SK-N-SH treated with all-trans-retinoic acid at 6 μM for 48 hours (cell line): Measurements from ENCODE around the gene RAC3.

Experiments used
- ATAC-seq: fragments of 200-7000 bp; cut with Tn5 transposase; 3 replicates; pipeline ENCODE4 v1.9.1; 2020; ENCODE audit warnings: mild to moderate bottlenecking, moderate library complexity
- BACH2 ChIP-seq: fragments of 250-450 bp; sonication (Bioruptor Pico); IDR thresholded peaks from 2 replicates; pipeline ENCODE4 v1.9.0; 2021; ENCODE audit warnings: mild to moderate bottlenecking, borderline replicate concordance
- CSDC2 ChIP-seq: fragments of 250-450 bp; sonication (Bioruptor Pico); IDR thresholded peaks from 2 replicates; pipeline ENCODE4 v1.5.0; 2020; ENCODE audit warnings: mild to moderate bottlenecking, moderate library complexity
- ESRRG ChIP-seq: fragments of 250-450 bp; sonication (Bioruptor Pico); IDR thresholded peaks from 2 replicates; pipeline ENCODE4 v1.6.1; 2021; ENCODE audit warnings: mild to moderate bottlenecking
- GLIS3 ChIP-seq: fragments of 250-450 bp; sonication (Bioruptor Pico); IDR thresholded peaks from 2 replicates; pipeline ENCODE4 v1.5.0; 2020; ENCODE audit warnings: mild to moderate bottlenecking, moderate library complexity
- ISL1 ChIP-seq: fragments of 250-450 bp; sonication (Bioruptor Pico); IDR thresholded peaks from 2 replicates; pipeline ENCODE4 v2.1.2; 2022; ENCODE audit warnings: mild to moderate bottlenecking, moderate library complexity
- OSR1 ChIP-seq: fragments of 250-450 bp; sonication (Bioruptor Pico); IDR thresholded peaks from 2 replicates; pipeline ENCODE4 v1.8.0; 2022; ENCODE audit warnings: moderate library complexity, mild to moderate bottlenecking, inconsistent platforms
- PATZ1 ChIP-seq: fragments of 250-450 bp; sonication (Bioruptor Pico); IDR thresholded peaks from 2 replicates; pipeline ENCODE4 v1.8.0; 2020; ENCODE audit warnings: mild to moderate bottlenecking, moderate library complexity, borderline replicate concordance
- POU6F1 ChIP-seq: fragments of 250-450 bp; sonication (Bioruptor Pico); IDR thresholded peaks from 2 replicates; pipeline ENCODE4 v1.8.0; 2021; ENCODE audit warnings: low read depth, mild to moderate bottlenecking, moderate library complexity, borderline replicate concordance
- PPARA ChIP-seq: fragments of 250-450 bp; sonication (Bioruptor Pico); IDR thresholded peaks from 2 replicates; pipeline ENCODE4 v1.5.0; 2020; ENCODE audit warnings: mild to moderate bottlenecking, borderline replicate concordance
- RARB ChIP-seq: fragments of 250-450 bp; sonication (Bioruptor Pico); IDR thresholded peaks from 2 replicates; pipeline ENCODE4 v1.8.0; 2021; ENCODE audit warnings: mild to moderate bottlenecking, moderate library complexity
- SNAI2 ChIP-seq: fragments of 250-450 bp; sonication (Bioruptor Pico); IDR thresholded peaks from 2 replicates; pipeline ENCODE4 v1.5.0; 2020; ENCODE audit warnings: mild to moderate bottlenecking, moderate library complexity
- TCF4 ChIP-seq: fragments of 250-450 bp; sonication (Bioruptor Pico); IDR thresholded peaks from 2 replicates; pipeline ENCODE4 v1.8.0; 2021; ENCODE audit warnings: mild to moderate bottlenecking, moderate library complexity, borderline replicate concordance
- TOX ChIP-seq: fragments of 250-450 bp; sonication (Bioruptor Pico); IDR thresholded peaks from 2 replicates; pipeline ENCODE4 v1.8.0; 2021; ENCODE audit warnings: mild to moderate bottlenecking, moderate library complexity, borderline replicate concordance
- ZFP30 ChIP-seq: fragments of 450-650 bp; formaldehyde crosslinking; IDR thresholded peaks from 2 replicates; pipeline ENCODE4 v1.5.0; 2022; ENCODE audit warnings: mild to moderate bottlenecking, moderate library complexity
- ZNF565 ChIP-seq: fragments of 450-650 bp; formaldehyde crosslinking; conservative IDR thresholded peaks from 2 replicates; pipeline ENCODE4 v1.5.0; 2020; ENCODE audit warnings: low read depth, mild to moderate bottlenecking, moderate library complexity
- ZNF70 ChIP-seq: fragments of 450-650 bp; formaldehyde crosslinking; IDR thresholded peaks from 2 replicates; pipeline ENCODE4 v1.5.0; 2020; ENCODE audit warnings: mild to moderate bottlenecking, moderate library complexity
- ZNF8 ChIP-seq: fragments of 450-650 bp; formaldehyde crosslinking; IDR thresholded peaks from 2 replicates; pipeline ENCODE4 v1.5.0; 2020; ENCODE audit warnings: mild to moderate bottlenecking, moderate library complexity
- TF ChIP-seq, protein P1 (sequence below): fragments of 250-450 bp; sonication (Bioruptor Pico); IDR thresholded peaks from 2 replicates; pipeline ENCODE4 v1.5.1; 2020; ENCODE audit warnings: low read depth, mild to moderate bottlenecking, moderate library complexity
- TF ChIP-seq, protein P2 (sequence below): fragments of 250-450 bp; sonication (Bioruptor Pico); IDR thresholded peaks from 2 replicates; pipeline ENCODE4 v1.5.0; 2020; ENCODE audit warnings: mild to moderate bottlenecking, moderate library complexity
- TF ChIP-seq, protein P3 (sequence below): fragments of 250-450 bp; sonication (Bioruptor Pico); IDR thresholded peaks from 2 replicates; pipeline ENCODE4 v1.5.1; 2021; ENCODE audit warnings: mild to moderate bottlenecking, moderate library complexity

The RAC3 gene

GRCh38 chr17:82050152-82050760, 18.8 kb downstream of the RAC3 start:
- no peak for TF ChIP-seq ZNF70 (CRISPR knock-in tag)
- no peak for TF ChIP-seq ZNF8 (CRISPR knock-in tag)
- TF ChIP-seq, protein P1, sequence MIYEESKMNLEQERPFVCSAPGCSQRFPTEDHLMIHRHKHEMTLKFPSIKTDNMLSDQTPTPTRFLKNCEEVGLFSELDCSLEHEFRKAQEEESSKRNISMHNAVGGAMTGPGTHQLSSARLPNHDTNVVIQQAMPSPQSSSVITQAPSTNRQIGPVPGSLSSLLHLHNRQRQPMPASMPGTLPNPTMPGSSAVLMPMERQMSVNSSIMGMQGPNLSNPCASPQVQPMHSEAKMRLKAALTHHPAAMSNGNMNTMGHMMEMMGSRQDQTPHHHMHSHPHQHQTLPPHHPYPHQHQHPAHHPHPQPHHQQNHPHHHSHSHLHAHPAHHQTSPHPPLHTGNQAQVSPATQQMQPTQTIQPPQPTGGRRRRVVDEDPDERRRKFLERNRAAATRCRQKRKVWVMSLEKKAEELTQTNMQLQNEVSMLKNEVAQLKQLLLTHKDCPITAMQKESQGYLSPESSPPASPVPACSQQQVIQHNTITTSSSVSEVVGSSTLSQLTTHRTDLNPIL (CRISPR knock-in tag), result no peak
- TF ChIP-seq, protein P2, sequence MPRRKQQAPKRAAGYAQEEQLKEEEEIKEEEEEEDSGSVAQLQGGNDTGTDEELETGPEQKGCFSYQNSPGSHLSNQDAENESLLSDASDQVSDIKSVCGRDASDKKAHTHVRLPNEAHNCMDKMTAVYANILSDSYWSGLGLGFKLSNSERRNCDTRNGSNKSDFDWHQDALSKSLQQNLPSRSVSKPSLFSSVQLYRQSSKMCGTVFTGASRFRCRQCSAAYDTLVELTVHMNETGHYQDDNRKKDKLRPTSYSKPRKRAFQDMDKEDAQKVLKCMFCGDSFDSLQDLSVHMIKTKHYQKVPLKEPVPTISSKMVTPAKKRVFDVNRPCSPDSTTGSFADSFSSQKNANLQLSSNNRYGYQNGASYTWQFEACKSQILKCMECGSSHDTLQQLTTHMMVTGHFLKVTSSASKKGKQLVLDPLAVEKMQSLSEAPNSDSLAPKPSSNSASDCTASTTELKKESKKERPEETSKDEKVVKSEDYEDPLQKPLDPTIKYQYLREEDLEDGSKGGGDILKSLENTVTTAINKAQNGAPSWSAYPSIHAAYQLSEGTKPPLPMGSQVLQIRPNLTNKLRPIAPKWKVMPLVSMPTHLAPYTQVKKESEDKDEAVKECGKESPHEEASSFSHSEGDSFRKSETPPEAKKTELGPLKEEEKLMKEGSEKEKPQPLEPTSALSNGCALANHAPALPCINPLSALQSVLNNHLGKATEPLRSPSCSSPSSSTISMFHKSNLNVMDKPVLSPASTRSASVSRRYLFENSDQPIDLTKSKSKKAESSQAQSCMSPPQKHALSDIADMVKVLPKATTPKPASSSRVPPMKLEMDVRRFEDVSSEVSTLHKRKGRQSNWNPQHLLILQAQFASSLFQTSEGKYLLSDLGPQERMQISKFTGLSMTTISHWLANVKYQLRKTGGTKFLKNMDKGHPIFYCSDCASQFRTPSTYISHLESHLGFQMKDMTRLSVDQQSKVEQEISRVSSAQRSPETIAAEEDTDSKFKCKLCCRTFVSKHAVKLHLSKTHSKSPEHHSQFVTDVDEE (CRISPR knock-in tag), result no peak
- no peak for TF ChIP-seq CSDC2 (CRISPR knock-in tag)
- no peak for TF ChIP-seq SNAI2 (CRISPR knock-in tag)
- no peak for TF ChIP-seq BACH2 (CRISPR knock-in tag)
- TF ChIP-seq ZNF565, result no peak
- TF ChIP-seq, all 23 proteins: peak for 0
- ATAC-seq, result no peak

DNA sequence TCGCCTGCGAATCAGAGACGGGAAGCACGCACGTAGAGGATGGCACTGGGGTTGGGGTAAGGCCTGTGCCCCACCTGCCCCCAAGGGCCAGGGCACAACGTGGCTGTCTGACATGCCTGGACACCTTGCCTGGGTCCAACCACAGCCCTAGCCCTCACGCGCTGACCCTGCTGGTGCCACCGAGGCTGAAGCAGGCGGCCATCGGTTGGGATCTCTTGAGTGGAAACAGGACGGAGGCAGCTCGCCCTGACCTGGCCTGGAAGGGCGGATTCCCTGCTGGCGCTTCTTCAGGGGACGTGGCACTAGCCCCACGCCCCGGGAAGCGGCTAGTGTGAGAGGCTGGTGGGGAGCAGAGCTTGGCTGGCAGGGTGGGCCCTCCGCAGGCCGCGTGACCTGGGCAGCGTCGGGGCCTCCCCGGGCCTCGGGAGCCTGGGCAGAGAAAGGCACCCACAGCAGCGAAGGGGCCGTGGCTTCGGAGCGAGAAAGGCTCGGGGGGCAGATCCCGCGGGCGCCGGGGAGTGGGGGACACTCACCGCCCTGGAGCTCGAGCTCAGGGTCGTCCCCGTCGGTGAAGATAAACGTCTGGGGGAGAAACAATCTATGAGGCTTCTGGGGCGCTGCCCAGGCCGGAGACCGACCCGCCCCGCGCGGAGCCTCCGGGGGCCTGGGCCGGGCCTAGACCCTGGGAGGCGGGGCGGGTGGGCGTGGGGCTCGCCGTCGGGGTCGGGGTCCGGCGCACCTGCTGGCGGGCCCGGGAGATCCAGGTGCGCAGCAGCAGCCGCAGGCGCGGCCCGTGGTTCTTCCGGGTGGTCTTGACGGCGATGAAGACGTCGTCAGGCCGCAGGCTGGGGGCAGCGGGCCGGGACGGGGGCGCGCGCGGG, 19.5 kb downstream of the RAC3 start:
- peak; percentile 10; the same call in 2 of the 3 replicates for ATAC-seq
- TF ChIP-seq SNAI2 (CRISPR knock-in tag) (no peak), POU6F1 (CRISPR knock-in tag) (no peak), ISL1 (CRISPR knock-in tag) (no peak), ZFP30 (CRISPR knock-in tag) (no peak), RARB (CRISPR knock-in tag) (no peak), ESRRG (CRISPR knock-in tag) (no peak)
- TF ChIP-seq, protein P2 (CRISPR knock-in tag), result peak; percentile 21; the same call in 1 of the 2 replicates

- ATAC-seq, result peak; percentile 65
- TF ChIP-seq POU6F1 (CRISPR knock-in tag) (no peak), PPARA (CRISPR knock-in tag) (no peak), ZNF70 (CRISPR knock-in tag) (no peak), PATZ1 (CRISPR knock-in tag) (no peak), RARB (CRISPR knock-in tag) (no peak), ZNF565 (no peak), ZFP30 (CRISPR knock-in tag) (no peak), CSDC2 (CRISPR knock-in tag) (no peak), TCF4 (no peak), ESRRG (CRISPR knock-in tag) (no peak), TOX (CRISPR knock-in tag) (no peak), ISL1 (CRISPR knock-in tag) (no peak), OSR1 (no peak), GLIS3 (CRISPR knock-in tag) (no peak)
- TF ChIP-seq, protein P3, sequence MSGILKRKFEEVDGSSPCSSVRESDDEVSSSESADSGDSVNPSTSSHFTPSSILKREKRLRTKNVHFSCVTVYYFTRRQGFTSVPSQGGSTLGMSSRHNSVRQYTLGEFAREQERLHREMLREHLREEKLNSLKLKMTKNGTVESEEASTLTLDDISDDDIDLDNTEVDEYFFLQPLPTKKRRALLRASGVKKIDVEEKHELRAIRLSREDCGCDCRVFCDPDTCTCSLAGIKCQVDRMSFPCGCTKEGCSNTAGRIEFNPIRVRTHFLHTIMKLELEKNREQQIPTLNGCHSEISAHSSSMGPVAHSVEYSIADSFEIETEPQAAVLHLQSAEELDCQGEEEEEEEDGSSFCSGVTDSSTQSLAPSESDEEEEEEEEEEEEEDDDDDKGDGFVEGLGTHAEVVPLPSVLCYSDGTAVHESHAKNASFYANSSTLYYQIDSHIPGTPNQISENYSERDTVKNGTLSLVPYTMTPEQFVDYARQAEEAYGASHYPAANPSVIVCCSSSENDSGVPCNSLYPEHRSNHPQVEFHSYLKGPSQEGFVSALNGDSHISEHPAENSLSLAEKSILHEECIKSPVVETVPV (CRISPR knock-in tag), result no peak
These were observed 20.5 kb downstream of the RAC3 start, which contains the start of the genes GPS1 and RFNG for GRCh38 chr17:82051776-82052637. Gene GPS1, plus strand, starts transcription at chr17:82051898. Its CDS starts 34 bp downstream, at chr17:82051932. Gene RFNG, minus strand, starts transcription at chr17:82051811. Its CDS starts 45 bp downstream, at chr17:82051766.
